ENCODE data around the gene CTTNBP2. TPM values are rescaled to one million over a fixed set of nuclear protein-coding genes. Genes with fewer than 3 reads are reported as not detected.

Gene CTTNBP2
- total and polyA plus RNA-seq, 2 donors (not counting 1 experiment from before 2014, with no cell fraction given): 0.04 to 0.27 TPM

- TF ChIP-seq CTCF (IDR thresholded peaks at IDR 0.05) (no peak), EZH2 (IDR thresholded peaks at IDR 0.05; ENCODE audit: borderline replicate concordance, insufficient read depth, low read depth, low read length, poor library complexity, severe bottlenecking) (no peak)
Measured at GRCh38 chr7:117762055-117762454, 111.2 kb downstream of the CTTNBP2 start.

GRCh38 chr7:117759950-117760640 lies 113.1 kb downstream of the CTTNBP2 start:
- H2AFZ ChIP-seq (ENCODE audit: insufficient read depth, low read depth, low read length, poor library complexity, severe bottlenecking): no peak overlapping the region
- no peaks in the 10 kb centered on the region for H3K9me3 ChIP-seq (ENCODE audit: control extremely low read depth in 1 of 3, control insufficient read depth in 2 of 3, insufficient read depth in 1 of 3, low read length in 2 of 3)
- H3K27me3 ChIP-seq (replicated peaks in 1 of 4; ENCODE audit: control extremely low read depth in 1 of 4, control insufficient read depth in 3 of 4, insufficient read depth in 4 of 4, low read length in 3 of 4): no peaks in the 10 kb centered on the region
- no peaks in the 10 kb centered on the region for H3K4me1 Mint-ChIP-seq
- H3K27ac Mint-ChIP-seq: no peak overlapping the region
- H3K4me3 Mint-ChIP-seq: no peak overlapping the region
- CTCF ChIA-PET: no interaction called here
- H3K4me2 ChIP-seq (replicated peaks; ENCODE audit: low read depth, low read length, poor library complexity, severe bottlenecking): no peak overlapping the region
- POLR2A ChIA-PET: no interaction called here
- ATAC-seq (ENCODE audit: low read depth) (no peak), DNase-seq (no peak)
- no peaks in the 10 kb centered on the region for H3K9me3 Mint-ChIP-seq (ENCODE audit: insufficient read depth)
- H3K4me3 ChIP-seq (ENCODE audit: control extremely low read depth in 1 of 5, extremely low read depth in 1 of 5, insufficient read depth in 1 of 5, low read depth in 2 of 5, low read length in 4 of 5): no peak overlapping the region
- H3K9ac ChIP-seq (ENCODE audit: low read length): no peak overlapping the region
- no peak overlapping the region for H3K27ac ChIP-seq (ENCODE audit: low read length in 2 of 2)
- no peaks in the 10 kb centered on the region for H3K36me3 ChIP-seq (replicated peaks in 1 of 2; ENCODE audit: control extremely low read depth in 1 of 2, control insufficient read depth in 1 of 2, extremely low read depth in 1 of 2, insufficient read depth in 2 of 2, low read length in 1 of 2)
- TF ChIP-seq EZH2 (IDR thresholded peaks at IDR 0.05; ENCODE audit: borderline replicate concordance, insufficient read depth, low read depth, low read length, poor library complexity, severe bottlenecking): no peak
- TF ChIP-seq CTCF (IDR thresholded peaks at IDR 0.05): no peak
- H3K4me1 ChIP-seq (ENCODE audit: control insufficient read depth in 2 of 2, insufficient read depth in 2 of 2, low read length in 2 of 2): no peaks in the 10 kb centered on the region
- no peaks in the 10 kb centered on the region for H3K79me2 ChIP-seq (ENCODE audit: control insufficient read depth, insufficient read depth, low read length)
- H3K27me3 Mint-ChIP-seq: peaks cover 9% of the 10 kb centered on the region
- 86% methylated on average over 4 of the region's 9 CpGs for WGBS (ENCODE audit: insufficient coverage)
- H4K20me1 ChIP-seq (ENCODE audit: control insufficient read depth, insufficient read depth, low read length, poor library complexity, severe bottlenecking): no peaks in the 10 kb centered on the region
- intact Hi-C loops (cut with micrococcal nuclease): loop anchor here (10.0 kb wide), 1 partner anchor 435 kb away; no protein-coding TSS in a partner anchor

More at GRCh38 chr7:117762055-117762454, 111.2 kb downstream of the CTTNBP2 start:
- ChIA-PET CTCF (no interaction called here), POLR2A (no interaction called here)
- H3K27me3 ChIP-seq (replicated peaks in 1 of 4; ENCODE audit: control extremely low read depth in 1 of 4, control insufficient read depth in 3 of 4, insufficient read depth in 4 of 4, low read length in 3 of 4): peaks cover 0 to 4% (median 0%) of the 10 kb centered on the region in 4 experiments
- no peaks in the 10 kb centered on the region for H3K9me3 ChIP-seq (ENCODE audit: control extremely low read depth in 1 of 3, control insufficient read depth in 2 of 3, insufficient read depth in 1 of 3, low read length in 2 of 3)
- no peak overlapping the region for H3K27ac ChIP-seq (ENCODE audit: low read length in 2 of 2)
- H3K4me2 ChIP-seq (replicated peaks; ENCODE audit: low read depth, low read length, poor library complexity, severe bottlenecking): no peak overlapping the region
- DNase-seq (no peak), ATAC-seq (ENCODE audit: low read depth) (no peak)
- no peak overlapping the region for H3K4me3 Mint-ChIP-seq
- H3K9ac ChIP-seq (ENCODE audit: low read length): no peak overlapping the region
- H2AFZ ChIP-seq (ENCODE audit: insufficient read depth, low read depth, low read length, poor library complexity, severe bottlenecking): no peak overlapping the region
- no peaks in the 10 kb centered on the region for H4K20me1 ChIP-seq (ENCODE audit: control insufficient read depth, insufficient read depth, low read length, poor library complexity, severe bottlenecking)
- peaks cover 16% of the 10 kb centered on the region for H3K27me3 Mint-ChIP-seq
- no peaks in the 10 kb centered on the region for H3K36me3 ChIP-seq (replicated peaks in 1 of 2; ENCODE audit: control extremely low read depth in 1 of 2, control insufficient read depth in 1 of 2, extremely low read depth in 1 of 2, insufficient read depth in 2 of 2, low read length in 1 of 2)
- no peaks in the 10 kb centered on the region for H3K4me1 ChIP-seq (ENCODE audit: control insufficient read depth in 2 of 2, insufficient read depth in 2 of 2, low read length in 2 of 2)
- no peaks in the 10 kb centered on the region for H3K9me3 Mint-ChIP-seq (ENCODE audit: insufficient read depth)
- 87% methylated on average over 2 of the region's 3 CpGs for WGBS (ENCODE audit: insufficient coverage)
- intact Hi-C loops (cut with micrococcal nuclease): no loop called here
- H3K4me1 Mint-ChIP-seq: no peaks in the 10 kb centered on the region
- H3K27ac Mint-ChIP-seq: no peak overlapping the region
- H3K4me3 ChIP-seq (ENCODE audit: control extremely low read depth in 1 of 5, extremely low read depth in 1 of 5, insufficient read depth in 1 of 5, low read depth in 2 of 5, low read length in 4 of 5): no peak overlapping the region
- H3K79me2 ChIP-seq (ENCODE audit: control insufficient read depth, insufficient read depth, low read length): no peaks in the 10 kb centered on the region
